Measurements from ENCODE around the gene RPL3. TPM values are rescaled to one million over a fixed set of nuclear protein-coding genes. Genes with fewer than 3 reads are reported as not detected.

Gene RPL3
- total RNA-seq, 4 donors from 2014 or later, result 2,019 to 2,284 (median 2,183) TPM

GRCh38 chr22:39276440-39277141, 42.8 kb downstream of the RPL3 start:
- no peak overlapping the region for H3K27ac ChIP-seq (replicated peaks in 1 of 4)
- WGBS, result 83% methylated on average over 12 of the region's 12 CpGs
- peaks cover 8 to 28% (median 16%) of the 10 kb centered on the region in 4 donors for H3K4me1 ChIP-seq
- no peaks in the 10 kb centered on the region for H3K36me3 ChIP-seq
- TF ChIP-seq EP300 (IDR thresholded peaks at IDR 0.05) (no peak), CTCF (IDR thresholded peaks at IDR 0.05) (no peak), POLR2AphosphoS5 (IDR thresholded peaks at IDR 0.05) (no peak), POLR2A (IDR thresholded peaks at IDR 0.05; ENCODE audit: low read depth) (no peak)
- peaks cover 0 to 16% (median 0%) of the 10 kb centered on the region in 4 donors for H3K27me3 ChIP-seq
- no peak overlapping the region for H3K4me3 ChIP-seq
- intact Hi-C loops (cut with DNase I), result no loop called here
- DNase-seq (ENCODE audit: extremely low spot score), result no peak
- no peaks in the 10 kb centered on the region for H3K9me3 ChIP-seq

GRCh38 chr22:39275814-39276439, 43.5 kb downstream of the RPL3 start:
- Histone ChIP-seq H3K27ac (replicated peaks in 1 of 4) (no peak overlapping the region), H3K4me3 (no peak overlapping the region), H3K27me3 (peaks cover 0 to 16% (median 0%) of the 10 kb centered on the region in 4 donors), H3K36me3 (no peaks in the 10 kb centered on the region), H3K4me1 (peaks cover 8 to 28% (median 15%) of the 10 kb centered on the region in 4 donors), H3K9me3 (no peaks in the 10 kb centered on the region)
- 90% methylated on average over 9 of the region's 9 CpGs for WGBS
- TF ChIP-seq EP300 (IDR thresholded peaks at IDR 0.05) (no peak), CTCF (IDR thresholded peaks at IDR 0.05) (no peak), POLR2A (IDR thresholded peaks at IDR 0.05; ENCODE audit: low read depth) (no peak), POLR2AphosphoS5 (IDR thresholded peaks at IDR 0.05) (no peak)
- intact Hi-C loops (cut with DNase I), result no loop called here
- no peak for DNase-seq (ENCODE audit: extremely low spot score)

- Histone ChIP-seq H3K9me3 (no peaks in the 10 kb centered on the region), H3K36me3 (no peaks in the 10 kb centered on the region), H3K4me3 (no peak overlapping the region), H3K4me1 (peaks cover 8 to 17% (median 15%) of the 10 kb centered on the region in 4 donors), H3K27me3 (peaks cover 0 to 13% (median 0%) of the 10 kb centered on the region in 4 donors), H3K27ac (replicated peaks in 1 of 4) (no peak overlapping the region)
- TF ChIP-seq POLR2AphosphoS5 (IDR thresholded peaks at IDR 0.05) (no peak), CTCF (IDR thresholded peaks at IDR 0.05) (no peak), EP300 (IDR thresholded peaks at IDR 0.05) (no peak), POLR2A (IDR thresholded peaks at IDR 0.05; ENCODE audit: low read depth) (no peak)
- no peak for DNase-seq (ENCODE audit: extremely low spot score)
- 87% methylated on average over 10 of the region's 17 CpGs for WGBS
- intact Hi-C loops (cut with DNase I), result no loop called here
Observed at GRCh38 chr22:39273950-39274887, 45.2 kb downstream of the RPL3 start.

GRCh38 chr22:39270792-39271191, 48.6 kb downstream of the RPL3 start:
- H3K4me1 ChIP-seq, result peaks cover 0 to 5% (median 2%) of the 10 kb centered on the region in 4 donors
- no peaks in the 10 kb centered on the region for H3K27me3 ChIP-seq
- no peak overlapping the region for H3K4me3 ChIP-seq
- no peak overlapping the region for H3K27ac ChIP-seq (replicated peaks in 1 of 4)
- no peak for DNase-seq (ENCODE audit: extremely low spot score)
- H3K9me3 ChIP-seq, result no peaks in the 10 kb centered on the region
- TF ChIP-seq POLR2AphosphoS5 (IDR thresholded peaks at IDR 0.05), result no peak
- TF ChIP-seq POLR2A (IDR thresholded peaks at IDR 0.05; ENCODE audit: low read depth), result no peak
- no peak for TF ChIP-seq EP300 (IDR thresholded peaks at IDR 0.05)
- no peak for TF ChIP-seq CTCF (IDR thresholded peaks at IDR 0.05)
- WGBS, result 98% methylated on average over 4 of the region's 9 CpGs
- intact Hi-C loops (cut with DNase I), result no loop called here
- no peaks in the 10 kb centered on the region for H3K36me3 ChIP-seq

Data from esophagus muscularis mucosa (tissue), 4 donors.